ENCODE results near the gene MAIP1.

The MAIP1 gene

DNA sequence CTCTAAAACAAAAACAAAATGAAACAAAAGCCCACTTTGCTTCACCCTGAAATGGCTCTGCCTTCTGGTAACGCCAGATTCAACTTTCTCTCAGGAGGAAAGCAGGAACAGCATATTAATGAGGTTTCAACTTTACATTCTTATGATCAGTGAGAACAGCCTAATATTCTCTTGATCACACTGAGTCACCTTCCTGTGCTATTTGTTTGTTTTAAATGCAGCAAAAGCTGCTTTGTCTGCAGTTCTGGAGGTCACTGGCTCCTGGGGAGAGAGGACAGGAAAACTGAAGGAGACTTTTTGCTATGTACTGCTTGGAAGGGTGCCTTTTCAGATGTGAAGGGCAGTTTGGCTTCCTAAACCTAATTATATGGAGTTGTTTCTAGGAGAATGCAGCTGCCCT, 48.1 kb downstream of the MAIP1 start:
- H2BK120ac ChIP-seq (ENCODE audit: low read depth, low read length) = no peak overlapping the region
- no peaks in the 10 kb centered on the region for H3K9me3 ChIP-seq (ENCODE audit: control insufficient read depth, low read length)
- peak; percentile 45 for DNase-seq
- peak overlapping the region in 1 of 2 experiments; percentile 67 for H3K4ac ChIP-seq (ENCODE audit: low read depth in 1 of 2, low read length in 2 of 2)
- no peak overlapping the region for H2BK5ac ChIP-seq (ENCODE audit: low read depth, low read length, poor library complexity, severe bottlenecking)
- H2BK12ac ChIP-seq (ENCODE audit: low read length in 2 of 2) = peak overlapping the region in 1 of 2 experiments; percentile 5
- H3K23ac ChIP-seq (ENCODE audit: low read length in 2 of 2) = no peak overlapping the region
- WGBS = no CpG with 5 or more reads among the region's 1 CpG
- no peaks in the 10 kb centered on the region for H3K36me3 ChIP-seq (ENCODE audit: control insufficient read depth in 1 of 2, insufficient read depth in 2 of 2, low read depth in 1 of 2, low read length in 2 of 2)
- H3K4me3 ChIP-seq (ENCODE audit: insufficient read depth in 1 of 2, low read depth in 1 of 2, low read length in 2 of 2) = no peak overlapping the region
- no peaks in the 10 kb centered on the region for H3K79me1 ChIP-seq (replicated peaks; ENCODE audit: low read length, poor library complexity, severe bottlenecking)
- H3K9ac ChIP-seq (ENCODE audit: low read length) = no peak overlapping the region
- H3K18ac ChIP-seq (ENCODE audit: low read depth in 1 of 2, low read length in 2 of 2) = peak overlapping the region; percentile 16 to 96
- no peak overlapping the region for H4K8ac ChIP-seq (ENCODE audit: low read length)
- H3K27me3 ChIP-seq (ENCODE audit: control insufficient read depth in 1 of 2, insufficient read depth in 1 of 2, low read length in 2 of 2) = no peaks in the 10 kb centered on the region
- H3K4me2 ChIP-seq (ENCODE audit: low read length, poor library complexity, severe bottlenecking) = no peak overlapping the region
- no peak overlapping the region for H2BK15ac ChIP-seq (ENCODE audit: low read depth, poor library complexity, severe bottlenecking)
- peaks cover 2% of the 10 kb centered on the region for H3K4me1 ChIP-seq (ENCODE audit: control insufficient read depth, insufficient read depth, low read depth, low read length)
- H4K91ac ChIP-seq (ENCODE audit: low read length) = no peak overlapping the region
- H3K27ac ChIP-seq (ENCODE audit: low read length, poor library complexity, severe bottlenecking) = peak overlapping the region; percentile 55
- H2AFZ ChIP-seq (ENCODE audit: low read depth, low read length) = no peak overlapping the region
- no peak overlapping the region for H3K14ac ChIP-seq (ENCODE audit: low read length in 2 of 2)
- H2AK5ac ChIP-seq (ENCODE audit: low read length, severe bottlenecking) = no peak overlapping the region

DNA sequence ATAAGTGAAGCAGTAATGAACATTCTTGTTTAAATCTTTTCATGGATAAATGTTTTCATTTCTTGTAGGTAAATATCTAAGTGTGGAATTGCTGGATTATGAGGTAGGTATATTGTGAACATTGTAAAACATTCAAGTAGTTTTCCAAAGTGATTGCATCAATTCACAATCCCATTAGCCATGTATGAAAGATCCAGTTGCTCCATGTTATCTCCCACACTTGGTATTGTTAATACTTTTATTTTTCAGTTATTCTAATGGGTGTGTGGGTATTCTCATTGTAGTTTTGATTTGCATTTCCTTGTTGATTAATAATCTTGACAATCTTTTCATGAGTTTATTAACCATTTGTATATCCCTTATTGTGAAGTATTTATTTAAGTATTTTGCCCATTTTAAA, 50.3 kb downstream of the MAIP1 start:
- H3K27me3 ChIP-seq (ENCODE audit: control insufficient read depth in 1 of 2, insufficient read depth in 1 of 2, low read length in 2 of 2) = no peaks in the 10 kb centered on the region
- no peak overlapping the region for H4K8ac ChIP-seq (ENCODE audit: low read length)
- H4K91ac ChIP-seq (ENCODE audit: low read length) = no peak overlapping the region
- H3K9ac ChIP-seq (ENCODE audit: low read length) = no peak overlapping the region
- H3K4ac ChIP-seq (ENCODE audit: low read depth in 1 of 2, low read length in 2 of 2) = no peak overlapping the region
- no peaks in the 10 kb centered on the region for H3K36me3 ChIP-seq (ENCODE audit: control insufficient read depth in 1 of 2, insufficient read depth in 2 of 2, low read depth in 1 of 2, low read length in 2 of 2)
- no peak overlapping the region for H3K14ac ChIP-seq (ENCODE audit: low read length in 2 of 2)
- no peak overlapping the region for H3K18ac ChIP-seq (ENCODE audit: low read depth in 1 of 2, low read length in 2 of 2)
- H2BK120ac ChIP-seq (ENCODE audit: low read depth, low read length) = no peak overlapping the region
- no peak overlapping the region for H3K4me3 ChIP-seq (ENCODE audit: insufficient read depth in 1 of 2, low read depth in 1 of 2, low read length in 2 of 2)
- H3K4me2 ChIP-seq (ENCODE audit: low read length, poor library complexity, severe bottlenecking) = no peak overlapping the region
- H3K23ac ChIP-seq (ENCODE audit: low read length in 2 of 2) = no peak overlapping the region
- no peak overlapping the region for H2BK15ac ChIP-seq (ENCODE audit: low read depth, poor library complexity, severe bottlenecking)
- H3K27ac ChIP-seq (ENCODE audit: low read length, poor library complexity, severe bottlenecking) = no peak overlapping the region
- H2BK12ac ChIP-seq (ENCODE audit: low read length in 2 of 2) = no peak overlapping the region
- no peak for DNase-seq
- no peak overlapping the region for H2AK5ac ChIP-seq (ENCODE audit: low read length, severe bottlenecking)
- peaks cover 2% of the 10 kb centered on the region for H3K4me1 ChIP-seq (ENCODE audit: control insufficient read depth, insufficient read depth, low read depth, low read length)
- no peak overlapping the region for H2BK5ac ChIP-seq (ENCODE audit: low read depth, low read length, poor library complexity, severe bottlenecking)
- H2AFZ ChIP-seq (ENCODE audit: low read depth, low read length) = no peak overlapping the region
- H3K9me3 ChIP-seq (ENCODE audit: control insufficient read depth, low read length) = no peaks in the 10 kb centered on the region
- H3K79me1 ChIP-seq (replicated peaks; ENCODE audit: low read length, poor library complexity, severe bottlenecking) = no peaks in the 10 kb centered on the region

DNA sequence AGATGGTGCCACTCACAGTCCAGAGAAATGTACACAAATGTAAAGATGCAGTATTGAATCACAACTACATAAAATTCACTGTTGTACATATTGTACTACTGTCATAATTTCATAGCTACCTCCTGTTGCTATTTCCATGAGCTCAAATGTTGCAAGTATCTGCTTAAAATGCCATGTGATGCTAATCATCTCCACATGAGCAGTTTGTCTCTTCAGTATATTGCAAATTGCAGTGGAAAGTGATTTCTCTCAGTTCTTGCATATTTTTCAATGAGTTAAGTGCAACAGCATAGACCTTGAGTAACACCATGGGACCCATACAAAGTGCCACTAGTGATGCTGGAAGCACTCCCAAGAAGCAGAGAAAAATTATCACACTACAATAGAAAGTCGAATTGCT, 51.9 kb downstream of the MAIP1 start:
- Histone ChIP-seq H3K27ac (ENCODE audit: low read length, poor library complexity, severe bottlenecking) (no peak overlapping the region), H3K9me3 (ENCODE audit: control insufficient read depth, low read length) (no peaks in the 10 kb centered on the region), H3K14ac (ENCODE audit: low read length in 2 of 2) (no peak overlapping the region), H3K4me2 (ENCODE audit: low read length, poor library complexity, severe bottlenecking) (no peak overlapping the region), H3K4me1 (ENCODE audit: control insufficient read depth, insufficient read depth, low read depth, low read length) (peaks cover 2% of the 10 kb centered on the region), H2AFZ (ENCODE audit: low read depth, low read length) (no peak overlapping the region), H3K4ac (ENCODE audit: low read depth in 1 of 2, low read length in 2 of 2) (no peak overlapping the region), H2BK12ac (ENCODE audit: low read length in 2 of 2) (no peak overlapping the region), H2BK120ac (ENCODE audit: low read depth, low read length) (no peak overlapping the region), H2BK5ac (ENCODE audit: low read depth, low read length, poor library complexity, severe bottlenecking) (no peak overlapping the region), H3K18ac (ENCODE audit: low read depth in 1 of 2, low read length in 2 of 2) (no peak overlapping the region), H2AK5ac (ENCODE audit: low read length, severe bottlenecking) (no peak overlapping the region), H4K91ac (ENCODE audit: low read length) (no peak overlapping the region), H3K23ac (ENCODE audit: low read length in 2 of 2) (no peak overlapping the region), H3K79me1 (replicated peaks; ENCODE audit: low read length, poor library complexity, severe bottlenecking) (no peaks in the 10 kb centered on the region), H3K9ac (ENCODE audit: low read length) (no peak overlapping the region), H2BK15ac (ENCODE audit: low read depth, poor library complexity, severe bottlenecking) (no peak overlapping the region), H3K4me3 (ENCODE audit: insufficient read depth in 1 of 2, low read depth in 1 of 2, low read length in 2 of 2) (no peak overlapping the region), H3K36me3 (ENCODE audit: control insufficient read depth in 1 of 2, insufficient read depth in 2 of 2, low read depth in 1 of 2, low read length in 2 of 2) (no peaks in the 10 kb centered on the region), H3K27me3 (ENCODE audit: control insufficient read depth in 1 of 2, insufficient read depth in 1 of 2, low read length in 2 of 2) (no peaks in the 10 kb centered on the region), H4K8ac (ENCODE audit: low read length) (no peak overlapping the region)
- DNase-seq = no peak
- 100% methylated on average over 1 of the region's 1 CpG for WGBS

DNA sequence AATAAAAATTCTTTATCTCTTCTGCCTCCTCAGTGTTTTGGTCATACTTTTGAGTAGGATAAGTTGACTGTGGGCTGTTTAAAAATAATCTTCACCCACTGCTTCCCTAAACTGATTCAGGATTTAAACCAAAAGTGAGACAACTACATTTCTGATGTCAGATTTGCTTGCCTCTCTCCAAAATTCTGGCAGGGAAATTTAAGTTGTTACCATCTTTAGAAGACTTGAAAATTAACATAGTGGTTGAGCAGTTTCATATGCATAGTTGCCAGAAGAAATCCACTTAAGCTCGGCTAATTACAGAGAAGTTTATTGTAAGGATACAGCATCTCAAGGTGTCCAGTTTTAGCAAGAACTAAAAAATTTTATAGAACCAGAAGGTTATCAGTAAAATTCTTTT, 57.0 kb downstream of the MAIP1 start:
- Histone ChIP-seq H3K23ac (ENCODE audit: low read length in 2 of 2) (no peak overlapping the region), H2AK5ac (ENCODE audit: low read length, severe bottlenecking) (no peak overlapping the region), H3K14ac (ENCODE audit: low read length in 2 of 2) (no peak overlapping the region), H3K4ac (ENCODE audit: low read depth in 1 of 2, low read length in 2 of 2) (no peak overlapping the region), H3K36me3 (ENCODE audit: control insufficient read depth in 1 of 2, insufficient read depth in 2 of 2, low read depth in 1 of 2, low read length in 2 of 2) (no peaks in the 10 kb centered on the region), H3K27me3 (ENCODE audit: control insufficient read depth in 1 of 2, insufficient read depth in 1 of 2, low read length in 2 of 2) (no peaks in the 10 kb centered on the region), H4K8ac (ENCODE audit: low read length) (no peak overlapping the region), H3K9me3 (ENCODE audit: control insufficient read depth, low read length) (no peaks in the 10 kb centered on the region), H3K18ac (ENCODE audit: low read depth in 1 of 2, low read length in 2 of 2) (no peak overlapping the region), H2BK5ac (ENCODE audit: low read depth, low read length, poor library complexity, severe bottlenecking) (no peak overlapping the region), H3K27ac (ENCODE audit: low read length, poor library complexity, severe bottlenecking) (no peak overlapping the region), H2BK120ac (ENCODE audit: low read depth, low read length) (no peak overlapping the region), H2BK12ac (ENCODE audit: low read length in 2 of 2) (no peak overlapping the region), H2AFZ (ENCODE audit: low read depth, low read length) (no peak overlapping the region), H4K91ac (ENCODE audit: low read length) (no peak overlapping the region), H2BK15ac (ENCODE audit: low read depth, poor library complexity, severe bottlenecking) (no peak overlapping the region), H3K79me1 (replicated peaks; ENCODE audit: low read length, poor library complexity, severe bottlenecking) (no peaks in the 10 kb centered on the region), H3K4me1 (ENCODE audit: control insufficient read depth, insufficient read depth, low read depth, low read length) (no peaks in the 10 kb centered on the region), H3K4me2 (ENCODE audit: low read length, poor library complexity, severe bottlenecking) (no peak overlapping the region), H3K9ac (ENCODE audit: low read length) (no peak overlapping the region), H3K4me3 (ENCODE audit: insufficient read depth in 1 of 2, low read depth in 1 of 2, low read length in 2 of 2) (no peak overlapping the region)
- no CpG with 5 or more reads among the region's 1 CpG for WGBS
- DNase-seq = no peak
